ENCODE results near the gene FUT1. TPM values are rescaled to one million over a fixed set of nuclear protein-coding genes. Genes with fewer than 3 reads are reported as not detected.

Gene FUT1
- total and polyA plus RNA-seq, 2 donors (not counting 1 experiment from before 2014, with no cell fraction given) = not detected

DNA sequence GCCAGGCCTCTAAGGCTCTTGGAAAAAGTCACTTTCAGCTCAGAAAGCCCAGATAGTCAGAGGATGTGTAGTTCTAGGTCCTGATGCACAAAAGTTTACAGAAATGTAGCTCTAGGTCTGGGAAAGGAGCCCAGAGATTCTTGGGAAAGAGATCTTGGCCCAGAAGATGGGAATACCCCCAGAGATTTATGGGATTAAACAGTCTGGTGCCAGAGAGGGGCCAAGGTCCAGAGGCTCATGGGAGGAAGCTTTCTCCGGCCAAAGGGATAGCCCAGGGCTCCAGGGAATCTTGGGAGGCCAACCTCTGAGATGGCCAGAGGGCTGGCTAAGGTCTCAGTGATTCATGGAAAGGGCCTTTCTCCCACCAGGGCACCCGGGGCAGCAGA, 43.2 kb upstream of the FUT1 start:
- Histone ChIP-seq H3K27me3 (replicated peaks in 1 of 4; ENCODE audit: control extremely low read depth in 1 of 4, control insufficient read depth in 3 of 4, insufficient read depth in 4 of 4, low read length in 3 of 4) (no peaks in the 10 kb centered on the region), H3K79me2 (ENCODE audit: control insufficient read depth, insufficient read depth, low read length) (no peaks in the 10 kb centered on the region), H3K4me2 (replicated peaks; ENCODE audit: low read depth, low read length, poor library complexity, severe bottlenecking) (peak overlapping the region; percentile 80), H4K20me1 (ENCODE audit: control insufficient read depth, insufficient read depth, low read length, poor library complexity, severe bottlenecking) (no peaks in the 10 kb centered on the region), H3K36me3 (replicated peaks in 1 of 2; ENCODE audit: control extremely low read depth in 1 of 2, control insufficient read depth in 1 of 2, extremely low read depth in 1 of 2, insufficient read depth in 2 of 2, low read length in 1 of 2) (no peaks in the 10 kb centered on the region), H3K4me3 (ENCODE audit: control extremely low read depth in 1 of 5, extremely low read depth in 1 of 5, insufficient read depth in 1 of 5, low read depth in 2 of 5, low read length in 4 of 5) (peak overlapping the region in 4 of 5 experiments; percentile 50 to 68 (median 64)), H3K9ac (ENCODE audit: low read length) (peak overlapping the region; percentile 68), H3K9me3 (ENCODE audit: control extremely low read depth in 1 of 3, control insufficient read depth in 2 of 3, insufficient read depth in 1 of 3, low read length in 2 of 3) (no peaks in the 10 kb centered on the region), H3K4me1 (ENCODE audit: control insufficient read depth in 2 of 2, insufficient read depth in 2 of 2, low read length in 2 of 2) (peaks cover 3 to 10% of the 10 kb centered on the region in 2 donors), H2AFZ (ENCODE audit: insufficient read depth, low read depth, low read length, poor library complexity, severe bottlenecking) (peak overlapping the region; percentile 75), H3K27ac (ENCODE audit: low read length in 2 of 2) (peak overlapping the region; percentile 30 to 62)
- TF ChIP-seq CTCF (IDR thresholded peaks at IDR 0.05) (no peak), EZH2 (IDR thresholded peaks at IDR 0.05; ENCODE audit: borderline replicate concordance, insufficient read depth, low read depth, low read length, poor library complexity, severe bottlenecking) (no peak)
- Mint-ChIP-seq H3K4me3 (peak overlapping the region; percentile 98), H3K27me3 (no peaks in the 10 kb centered on the region), H3K27ac (peak overlapping the region; percentile 93), H3K4me1 (peaks cover 11% of the 10 kb centered on the region), H3K9me3 (ENCODE audit: insufficient read depth) (no peaks in the 10 kb centered on the region)
- ChIA-PET CTCF (interaction anchor here (0.7 to 17.5 kb wide), 28 partner anchors 8 to 774 kb away, joined by 3 to 553 read pairs (median 4); partner anchors contain the start of genes BCAT2, CA11, GYS1 and HSD17B14), POLR2A (interaction anchor here (0.5 to 2.1 kb wide), 11 partner anchors 11 to 175 kb away, joined by 3 to 9 read pairs (median 5); partner anchors contain the start of genes BCAT2, CA11 and HSD17B14)
- ATAC-seq (ENCODE audit: low read depth) = no peak
- DNase-seq = no peak
- WGBS (ENCODE audit: insufficient coverage) = 92% methylated on average over 2 of the region's 2 CpGs
- intact Hi-C loops (cut with micrococcal nuclease) = loop anchor here (1.0 to 5.0 kb wide), 10 partner anchors 15 to 971 kb away; partner anchors contain the start of genes AP2A1, DBP, FTL and GYS1

GRCh38 chr19:48795055-48795684, 42.7 kb upstream of the FUT1 start:
- H3K4me1 ChIP-seq (ENCODE audit: control insufficient read depth in 2 of 2, insufficient read depth in 2 of 2, low read length in 2 of 2) = peaks cover 3 to 10% of the 10 kb centered on the region in 2 donors
- H3K4me3 ChIP-seq (ENCODE audit: control extremely low read depth in 1 of 5, extremely low read depth in 1 of 5, insufficient read depth in 1 of 5, low read depth in 2 of 5, low read length in 4 of 5) = peak overlapping the region; percentile 42 to 68 (median 60)
- TF ChIP-seq EZH2 (IDR thresholded peaks at IDR 0.05; ENCODE audit: borderline replicate concordance, insufficient read depth, low read depth, low read length, poor library complexity, severe bottlenecking) (no peak), CTCF (IDR thresholded peaks at IDR 0.05) (peak; percentile 96)
- H3K9me3 Mint-ChIP-seq (ENCODE audit: insufficient read depth) = no peaks in the 10 kb centered on the region
- H3K36me3 ChIP-seq (replicated peaks in 1 of 2; ENCODE audit: control extremely low read depth in 1 of 2, control insufficient read depth in 1 of 2, extremely low read depth in 1 of 2, insufficient read depth in 2 of 2, low read length in 1 of 2) = no peaks in the 10 kb centered on the region
- H3K9ac ChIP-seq (ENCODE audit: low read length) = peak overlapping the region; percentile 68
- intact Hi-C loops (cut with micrococcal nuclease) = loop anchor here (1.0 to 5.0 kb wide), 10 partner anchors 15 to 972 kb away; partner anchors contain the start of genes AP2A1, DBP, FTL and GYS1
- peak overlapping the region; percentile 80 for H3K4me2 ChIP-seq (replicated peaks; ENCODE audit: low read depth, low read length, poor library complexity, severe bottlenecking)
- 3% methylated on average over 38 of the region's 38 CpGs for WGBS (ENCODE audit: insufficient coverage)
- H3K27me3 Mint-ChIP-seq = no peaks in the 10 kb centered on the region
- H3K27me3 ChIP-seq (replicated peaks in 1 of 4; ENCODE audit: control extremely low read depth in 1 of 4, control insufficient read depth in 3 of 4, insufficient read depth in 4 of 4, low read length in 3 of 4) = no peaks in the 10 kb centered on the region
- H3K79me2 ChIP-seq (ENCODE audit: control insufficient read depth, insufficient read depth, low read length) = no peaks in the 10 kb centered on the region
- ChIA-PET CTCF (interaction anchor here (0.5 to 17.5 kb wide), 32 partner anchors 7 to 867 kb away, joined by 3 to 553 read pairs (median 4); partner anchors contain the start of genes BCAT2, CA11, GYS1 and HSD17B14), POLR2A (interaction anchor here (0.5 to 2.1 kb wide), 11 partner anchors 12 to 176 kb away, joined by 3 to 9 read pairs (median 5); partner anchors contain the start of genes BCAT2, CA11 and HSD17B14)
- ATAC-seq (ENCODE audit: low read depth) (peak; percentile 98), DNase-seq (peak; percentile 93)
- no peaks in the 10 kb centered on the region for H3K9me3 ChIP-seq (ENCODE audit: control extremely low read depth in 1 of 3, control insufficient read depth in 2 of 3, insufficient read depth in 1 of 3, low read length in 2 of 3)
- peak overlapping the region; percentile 75 for H2AFZ ChIP-seq (ENCODE audit: insufficient read depth, low read depth, low read length, poor library complexity, severe bottlenecking)
- H4K20me1 ChIP-seq (ENCODE audit: control insufficient read depth, insufficient read depth, low read length, poor library complexity, severe bottlenecking) = no peaks in the 10 kb centered on the region
- H3K27ac Mint-ChIP-seq = peak overlapping the region; percentile 93
- peaks cover 11% of the 10 kb centered on the region for H3K4me1 Mint-ChIP-seq
- peak overlapping the region; percentile 30 to 62 for H3K27ac ChIP-seq (ENCODE audit: low read length in 2 of 2)
- H3K4me3 Mint-ChIP-seq = peak overlapping the region; percentile 98
